Ishikawa (cell line): ENCODE results near the gene GAS6.

Source experiments
- EP300 ChIP-seq: IDR thresholded peaks from 2 replicates; pipeline ENCODE4 v1.6.1; 2012; ENCODE audit warnings: borderline replicate concordance
- TAF1 ChIP-seq: IDR thresholded peaks from 2 replicates; pipeline ENCODE4 v1.6.1; 2012; ENCODE audit warnings: low read depth, mild to moderate bottlenecking
- TCF12 ChIP-seq: IDR thresholded peaks from 2 replicates; pipeline ENCODE4 v1.6.1; 2012; ENCODE audit warnings: low read depth
- TF ChIP-seq, protein P1 (sequence below): IDR thresholded peaks from 2 replicates; pipeline ENCODE4 v1.6.1; 2012

DNA sequence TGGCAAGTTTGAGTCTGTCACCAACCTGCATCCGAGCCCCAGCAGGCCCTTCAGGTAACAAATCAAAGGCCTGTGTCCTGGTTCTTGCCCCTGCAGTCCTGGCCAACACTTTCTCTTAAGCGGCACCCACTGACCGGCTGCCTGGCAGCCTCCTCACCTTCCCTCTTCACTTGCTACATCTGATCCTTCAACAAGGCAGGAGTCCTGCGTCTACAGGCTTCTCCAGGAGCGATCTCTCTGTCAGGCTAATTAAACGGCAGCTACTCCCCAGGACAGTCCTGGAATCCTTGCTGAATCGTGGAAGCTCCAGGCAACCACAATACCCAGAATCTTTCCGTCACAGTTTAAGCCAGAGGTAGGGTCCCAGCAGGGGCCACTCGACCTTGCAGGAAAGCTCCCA lies 41.1 kb upstream of the GAS6 start:
- TF ChIP-seq EP300, result no peak
- no peak for TF ChIP-seq TAF1
- no peak for TF ChIP-seq TCF12
- TF ChIP-seq, protein P1, sequence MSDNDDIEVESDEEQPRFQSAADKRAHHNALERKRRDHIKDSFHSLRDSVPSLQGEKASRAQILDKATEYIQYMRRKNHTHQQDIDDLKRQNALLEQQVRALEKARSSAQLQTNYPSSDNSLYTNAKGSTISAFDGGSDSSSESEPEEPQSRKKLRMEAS, result no peak
